CD8-positive, alpha-beta memory T cell (primary cell): ENCODE results near the gene CACHD1. TPM values are rescaled to one million over a fixed set of nuclear protein-coding genes. Genes with fewer than 3 reads are reported as not detected.
A peak's percentile ranks its signal among the peaks of the same experiment; 100 is the strongest.

Source experiments
- CTCF ChIA-PET: fragments of 350-600 bp; sonication (Branson Sonifier 250); formaldehyde crosslinking; loops from one replicate; lab custom pipeline; 2021; ENCODE audit warnings: antibody characterized with exemption; lab: Charles Lee
- POLR2A ChIA-PET: fragments of 350-600 bp; sonication (Branson Sonifier 250); formaldehyde crosslinking; loops from one replicate; lab custom pipeline; 2021; ENCODE audit warnings: antibody characterized with exemption; lab: Charles Lee
- DNase-seq, 5 donors: peaks; one replicate each; pipeline versions ENCODE4 v3.0.0 to v3.0.0-alpha.2; 2020 to 2022; ENCODE audit warnings: mixed read lengths in 1 of 5
- H3K27ac ChIP-seq: one replicate; pipeline ENCODE4 v1.7.0; 2013; ENCODE audit warnings: low read depth, mild to moderate bottlenecking, low read length, moderate library complexity
- H3K27me3 ChIP-seq: 2 replicates; pipeline ENCODE4 v1.7.0; 2013; ENCODE audit warnings: low read length, mild to moderate bottlenecking; ENCODE audit not compliant: insufficient read depth, poor library complexity, severe bottlenecking
- H3K36me3 ChIP-seq: 2 replicates; pipeline ENCODE4 v1.7.0; 2013; ENCODE audit warnings: mild to moderate bottlenecking, low read length, moderate library complexity; ENCODE audit not compliant: insufficient read depth
- H3K4me1 ChIP-seq: 2 replicates; pipeline ENCODE4 v1.7.0; 2013; ENCODE audit warnings: mild to moderate bottlenecking, low read length, moderate library complexity; ENCODE audit not compliant: insufficient read depth
- H3K4me3 ChIP-seq: 2 replicates; pipeline ENCODE4 v1.7.0; 2013; ENCODE audit warnings: mild to moderate bottlenecking, low read length
- H3K9me3 ChIP-seq: 2 replicates; pipeline ENCODE4 v1.7.0; 2013; ENCODE audit warnings: mild to moderate bottlenecking, low read length
- H3K27ac Mint-ChIP-seq, 8 donors: one replicate each; pipeline ENCODE4 v1.8.0; 2020 to 2021; ENCODE audit warnings: mixed read lengths in 8 of 8, mild to moderate bottlenecking in 6 of 8, inconsistent platforms in 3 of 8, moderate library complexity in 3 of 8
- H3K27me3 Mint-ChIP-seq, 2 donors: one replicate each; pipeline ENCODE4 v1.8.0; 2020 to 2021; ENCODE audit warnings: mixed read lengths in 2 of 2, mild to moderate bottlenecking in 1 of 2, moderate library complexity in 1 of 2
- H3K36me3 Mint-ChIP-seq, 3 donors: one replicate each; pipeline ENCODE4 v1.8.0; 2020 to 2021; ENCODE audit warnings: mixed read lengths in 3 of 3, inconsistent platforms in 1 of 3, mild to moderate bottlenecking in 1 of 3
- H3K4me1 Mint-ChIP-seq, 3 donors: one replicate each; pipeline ENCODE4 v1.8.0; 2020 to 2021; ENCODE audit warnings: mixed read lengths in 3 of 3, inconsistent platforms in 1 of 3, mild to moderate bottlenecking in 1 of 3
- H3K4me3 Mint-ChIP-seq, 7 donors: one replicate each; pipeline ENCODE4 v1.8.0; 2020 to 2021; ENCODE audit warnings: mixed read lengths in 7 of 7, mild to moderate bottlenecking in 6 of 7, moderate library complexity in 4 of 7, inconsistent platforms in 2 of 7
- H3K9me3 Mint-ChIP-seq, 5 donors: one replicate each; pipeline ENCODE4 v1.8.0; 2020 to 2022; ENCODE audit warnings: mixed read lengths in 5 of 5, mild to moderate bottlenecking in 3 of 5, moderate library complexity in 2 of 5, inconsistent platforms in 1 of 5
- polyA plus RNA-seq: library from polyadenylated mRNA; unstranded; fragments of 300-500 nt; fragmentation: Illumina TruSeq; gene quantifications from one replicate; pipeline ENCODE4 v1.2.3, GENCODE V29; 2021
- total RNA-seq, 2 experiments: library from RNA; stranded (reverse); gene quantifications; one replicate each; pipeline ENCODE4 v1.2.3, GENCODE V29; 2021

CACHD1 gene
- total and polyA plus RNA-seq, 3 experiments from 2014 or later, result 0.35 TPM; not detected in 1

GRCh38 chr1:64466033-64466432, 3.9 kb upstream of the CACHD1 start:
- Histone ChIP-seq H3K9me3 (no peaks in the 10 kb centered on the region), H3K27me3 (no peaks in the 10 kb centered on the region), H3K36me3 (no peaks in the 10 kb centered on the region), H3K4me3 (no peak overlapping the region), H3K4me1 (no peaks in the 10 kb centered on the region), H3K27ac (no peak overlapping the region)
- CTCF ChIA-PET, result no interaction called here
- DNase-seq, result no peak
- Mint-ChIP-seq H3K9me3 (peaks cover 0 to 3% (median 0%) of the 10 kb centered on the region in 5 donors), H3K4me1 (peaks cover 3 to 10% (median 8%) of the 10 kb centered on the region in 3 donors), H3K27ac (no peak overlapping the region), H3K36me3 (no peaks in the 10 kb centered on the region), H3K27me3 (peaks cover 29 to 32% of the 10 kb centered on the region in 2 donors), H3K4me3 (no peak overlapping the region)
- POLR2A ChIA-PET, result no interaction called here

- Mint-ChIP-seq H3K4me1 (peaks cover 12 to 17% (median 13%) of the 10 kb centered on the region in 3 donors), H3K4me3 (peak overlapping the region in 6 of 7 donors; percentile 15 to 66 (median 56)), H3K9me3 (peaks cover 0 to 3% (median 0%) of the 10 kb centered on the region in 5 donors), H3K36me3 (peaks cover 0 to 4% (median 0%) of the 10 kb centered on the region in 3 donors), H3K27ac (no peak overlapping the region), H3K27me3 (peaks cover 33 to 55% of the 10 kb centered on the region in 2 donors)
- no peak overlapping the region for H3K27ac ChIP-seq
- H3K4me1 ChIP-seq, result no peaks in the 10 kb centered on the region
- no peak overlapping the region for H3K4me3 ChIP-seq
- H3K27me3 ChIP-seq, result no peaks in the 10 kb centered on the region
- POLR2A ChIA-PET, result no interaction called here
- CTCF ChIA-PET, result no interaction called here
- H3K9me3 ChIP-seq, result no peaks in the 10 kb centered on the region
- DNase-seq, result no peak
- no peaks in the 10 kb centered on the region for H3K36me3 ChIP-seq
Measured at GRCh38 chr1:64469116-64469976, 583 bp upstream of the CACHD1 start.

GRCh38 chr1:64470665-64471217, 812 bp downstream of the CACHD1 start:
- Mint-ChIP-seq H3K9me3 (peaks cover 0 to 3% (median 0%) of the 10 kb centered on the region in 5 donors), H3K27ac (peak overlapping the region in 1 of 8 donors; percentile 61), H3K4me1 (peaks cover 12 to 17% (median 13%) of the 10 kb centered on the region in 3 donors), H3K36me3 (peaks cover 0 to 4% (median 0%) of the 10 kb centered on the region in 3 donors), H3K27me3 (peaks cover 35 to 61% of the 10 kb centered on the region in 2 donors), H3K4me3 (peak overlapping the region in 6 of 7 donors; percentile 60 to 85 (median 74))
- peak overlapping the region; percentile 26 for H3K4me3 ChIP-seq
- H3K4me1 ChIP-seq, result no peaks in the 10 kb centered on the region
- peak in 1 of 5 donors; percentile 16 for DNase-seq
- ChIA-PET CTCF (no interaction called here), POLR2A (no interaction called here)
- H3K9me3 ChIP-seq, result no peaks in the 10 kb centered on the region
- H3K36me3 ChIP-seq, result no peaks in the 10 kb centered on the region
- no peak overlapping the region for H3K27ac ChIP-seq
- H3K27me3 ChIP-seq, result no peaks in the 10 kb centered on the region

- ChIA-PET CTCF (no interaction called here), POLR2A (no interaction called here)
- peaks cover 0 to 3% (median 0%) of the 10 kb centered on the region in 5 donors for H3K9me3 Mint-ChIP-seq
- peaks cover 35 to 65% of the 10 kb centered on the region in 2 donors for H3K27me3 Mint-ChIP-seq
- no peaks in the 10 kb centered on the region for H3K4me1 ChIP-seq
- H3K4me1 Mint-ChIP-seq, result peaks cover 12 to 17% (median 13%) of the 10 kb centered on the region in 3 donors
- DNase-seq, result peak in 1 of 5 donors; percentile 27
- H3K4me3 Mint-ChIP-seq, result peak overlapping the region in 6 of 7 donors; percentile 60 to 85 (median 74)
- H3K27ac Mint-ChIP-seq, result peak overlapping the region in 1 of 8 donors; percentile 61
- H3K9me3 ChIP-seq, result no peaks in the 10 kb centered on the region
- H3K27ac ChIP-seq, result no peak overlapping the region
- H3K36me3 ChIP-seq, result no peaks in the 10 kb centered on the region
- peak overlapping the region; percentile 26 for H3K4me3 ChIP-seq
- peaks cover 0 to 4% (median 0%) of the 10 kb centered on the region in 3 donors for H3K36me3 Mint-ChIP-seq
- no peaks in the 10 kb centered on the region for H3K27me3 ChIP-seq
Measured at GRCh38 chr1:64471218-64472039, 1.5 kb downstream of the CACHD1 start.

- H3K9me3 Mint-ChIP-seq, result peaks cover 0 to 3% (median 0%) of the 10 kb centered on the region in 5 donors
- peaks cover 12 to 17% (median 13%) of the 10 kb centered on the region in 3 donors for H3K4me1 Mint-ChIP-seq
- H3K9me3 ChIP-seq, result no peaks in the 10 kb centered on the region
- ChIA-PET CTCF (no interaction called here), POLR2A (no interaction called here)
- H3K36me3 Mint-ChIP-seq, result peaks cover 0 to 4% (median 0%) of the 10 kb centered on the region in 3 donors
- H3K4me3 ChIP-seq, result no peak overlapping the region
- no peak for DNase-seq
- H3K4me3 Mint-ChIP-seq, result peak overlapping the region in 2 of 7 donors; percentile 10 to 53
- H3K27ac ChIP-seq, result no peak overlapping the region
- no peaks in the 10 kb centered on the region for H3K27me3 ChIP-seq
- H3K36me3 ChIP-seq, result no peaks in the 10 kb centered on the region
- no peak overlapping the region for H3K27ac Mint-ChIP-seq
- peaks cover 39 to 71% of the 10 kb centered on the region in 2 donors for H3K27me3 Mint-ChIP-seq
- H3K4me1 ChIP-seq, result no peaks in the 10 kb centered on the region
Measured at GRCh38 chr1:64472040-64472376, 2.1 kb downstream of the CACHD1 start.

GRCh38 chr1:64472805-64473204, 2.9 kb downstream of the CACHD1 start:
- Mint-ChIP-seq H3K27ac (no peak overlapping the region), H3K27me3 (peaks cover 36 to 67% of the 10 kb centered on the region in 2 donors), H3K4me1 (peaks cover 12 to 17% (median 13%) of the 10 kb centered on the region in 3 donors), H3K4me3 (no peak overlapping the region), H3K36me3 (peaks cover 0 to 4% (median 0%) of the 10 kb centered on the region in 3 donors), H3K9me3 (peaks cover 0 to under 1% (median 0%) of the 10 kb centered on the region in 5 donors)
- DNase-seq, result no peak
- ChIA-PET CTCF (no interaction called here), POLR2A (interaction anchor here (0.6 kb wide), 1 partner anchor 8 kb away, joined by 10 read pairs; no protein-coding TSS in a partner anchor)
- no peak overlapping the region for H3K27ac ChIP-seq
- H3K4me3 ChIP-seq, result no peak overlapping the region
- H3K27me3 ChIP-seq, result no peaks in the 10 kb centered on the region
- no peaks in the 10 kb centered on the region for H3K9me3 ChIP-seq
- H3K4me1 ChIP-seq, result no peaks in the 10 kb centered on the region
- H3K36me3 ChIP-seq, result no peaks in the 10 kb centered on the region

GRCh38 chr1:64473367-64473766, 3.4 kb downstream of the CACHD1 start:
- no peak for DNase-seq
- peaks cover 0 to 4% (median 0%) of the 10 kb centered on the region in 3 donors for H3K36me3 Mint-ChIP-seq
- H3K27me3 ChIP-seq, result no peaks in the 10 kb centered on the region
- ChIA-PET CTCF (no interaction called here), POLR2A (interaction anchor here (0.6 kb wide), 1 partner anchor 8 kb away, joined by 10 read pairs; no protein-coding TSS in a partner anchor)
- no peaks in the 10 kb centered on the region for H3K4me1 ChIP-seq
- no peaks in the 10 kb centered on the region for H3K9me3 Mint-ChIP-seq
- no peak overlapping the region for H3K27ac ChIP-seq
- no peaks in the 10 kb centered on the region for H3K36me3 ChIP-seq
- no peak overlapping the region for H3K27ac Mint-ChIP-seq
- no peaks in the 10 kb centered on the region for H3K9me3 ChIP-seq
- H3K4me3 Mint-ChIP-seq, result no peak overlapping the region
- peaks cover 12 to 17% (median 13%) of the 10 kb centered on the region in 3 donors for H3K4me1 Mint-ChIP-seq
- H3K27me3 Mint-ChIP-seq, result peaks cover 32 to 65% of the 10 kb centered on the region in 2 donors
- H3K4me3 ChIP-seq, result no peak overlapping the region
